HCT116 (cell line): ENCODE measurements around the gene FPR3. TPM values are rescaled to one million over a fixed set of nuclear protein-coding genes. Genes with fewer than 3 reads are reported as not detected.

Experiments
- ATAC-seq: fragments of 200-7000 bp; cut with Tn5 transposase; 2 replicates; pipeline ENCODE4 v1.9.1; 2020; ENCODE audit warnings: mild to moderate bottlenecking, moderate library complexity
- BruUV-seq: library from RNA; stranded (reverse); fragments of 400-500 nt; replicated peaks from 2 replicates; lab custom pipeline; 2021; lab: Mats Ljungman, UMichigan
- CTCF ChIA-PET: fragments of 300-600 bp; sonication (Branson Sonifier 250); formaldehyde crosslinking; loops from one replicate; lab custom pipeline; 2021; ENCODE audit warnings: antibody characterized with exemption; lab: Charles Lee
- POLR2A ChIA-PET: fragments of 300-600, 350-600 bp; sonication (Branson Sonifier 250); formaldehyde crosslinking; loops from one replicate; lab custom pipeline; 2021; ENCODE audit warnings: antibody characterized with exemption; lab: Charles Lee
- RAD21 ChIA-PET, 2 experiments: fragments of 300-600 bp; sonication (Branson Sonifier 250); formaldehyde crosslinking; loops; one replicate each; lab custom pipeline; 2023; ENCODE audit warnings: low total read pairs in 2 of 2; ENCODE audit not compliant: uncharacterized antibody in 2 of 2, unreplicated experiment in 2 of 2, low non-redundant PET in 1 of 2; lab: Charles Lee
- DNase-seq: peaks from one replicate; pipeline ENCODE4 v3.0.0-alpha.2; 2010; ENCODE audit warnings: low read depth, low spot score
- H2AFZ ChIP-seq: fragments of 200-600 bp; shearing (Covaris generic), sonication (generic); 2 replicates; pipeline ENCODE4 v1.6.1; 2017; ENCODE audit warnings: low read depth, mixed run types, mixed read lengths, antibody characterized with exemption, low read length; ENCODE audit not compliant: poor library complexity, severe bottlenecking
- H3K27ac ChIP-seq: 2 replicates; pipeline ENCODE4 v1.5.1; 2012; ENCODE audit warnings: low read depth, low read length
- H3K27me3 ChIP-seq: fragments of 200-600 bp; sonication (generic); 2 replicates; pipeline ENCODE4 v1.6.1; 2016; ENCODE audit warnings: mixed run types, low read length, mixed read lengths; ENCODE audit not compliant: insufficient read depth
- H3K36me3 ChIP-seq, 2 experiments: fragments of 200-500 bp in 1 of 2; fragments of 200-600 bp in 1 of 2; sonication (Bioruptor generic) in 1 of 2; sonication (generic) in 1 of 2; 2 replicates each; pipeline versions ENCODE4 v1.5.1 to v1.6.1; 2014 to 2016; ENCODE audit warnings: low read length in 2 of 2, inconsistent platforms in 1 of 2, mixed read lengths in 1 of 2, mixed run types in 1 of 2; ENCODE audit not compliant: insufficient read depth in 2 of 2, control insufficient read depth in 1 of 2
- H3K4me1 ChIP-seq, 2 experiments: fragments of 200-600 bp in 1 of 2; sonication (generic) in 1 of 2; 2 replicates each; pipeline versions ENCODE4 v1.5.1 to v1.6.1; 2012 to 2017; ENCODE audit warnings: low read length in 2 of 2, inconsistent platforms in 1 of 2, mild to moderate bottlenecking in 1 of 2, mixed read lengths in 1 of 2, mixed run types in 1 of 2, moderate library complexity in 1 of 2; ENCODE audit not compliant: insufficient read depth in 2 of 2, control insufficient read depth in 1 of 2
- H3K4me2 ChIP-seq: fragments of 200-600 bp; sonication (generic); 2 replicates; pipeline ENCODE4 v1.6.1; 2017; ENCODE audit warnings: mixed run types, low read length, mixed read lengths
- H3K4me3 ChIP-seq, 2 experiments: fragments of 200-600 bp in 1 of 2; sonication (generic) in 1 of 2; replicated peaks in 1 of 2; 2 replicates each; pipeline ENCODE4 v1.5.1; 2011 to 2016; ENCODE audit warnings: low read length in 2 of 2, control low read depth in 1 of 2, low read depth in 1 of 2, mild to moderate bottlenecking in 1 of 2, mixed read lengths in 1 of 2, mixed run types in 1 of 2
- H3K79me2 ChIP-seq: fragments of 200-600 bp; sonication (generic); 2 replicates; pipeline ENCODE4 v1.6.1; 2017; ENCODE audit warnings: mild to moderate bottlenecking, mixed run types, low read length, moderate library complexity, mixed read lengths; ENCODE audit not compliant: insufficient read depth
- H3K9ac ChIP-seq: fragments of 200-600 bp; sonication (generic); 2 replicates; pipeline ENCODE4 v1.6.1; 2016; ENCODE audit warnings: low read length, mixed read lengths
- H3K9me2 ChIP-seq: fragments of 200-600 bp; sonication (generic), shearing (Covaris generic); 2 replicates; pipeline ENCODE4 v1.6.1; 2017; ENCODE audit warnings: mixed run types, mild to moderate bottlenecking, moderate library complexity; ENCODE audit not compliant: insufficient read depth
- H3K9me3 ChIP-seq, 2 experiments: fragments of 200-500 bp in 1 of 2; fragments of 200-600 bp in 1 of 2; sonication (Bioruptor generic) in 1 of 2; sonication (generic) in 1 of 2; 2 replicates each; pipeline ENCODE4 v1.6.1; 2014 to 2017; ENCODE audit warnings: low read length in 2 of 2, mixed read lengths in 2 of 2, inconsistent platforms in 1 of 2, low read depth in 1 of 2, mild to moderate bottlenecking in 1 of 2, mixed run types in 1 of 2, moderate library complexity in 1 of 2; ENCODE audit not compliant: control insufficient read depth in 1 of 2, insufficient read depth in 1 of 2
- H4K20me1 ChIP-seq: fragments of 200-600 bp; sonication (generic), shearing (Covaris generic); 2 replicates; pipeline ENCODE4 v1.6.1; 2017; ENCODE audit warnings: mixed run types, mild to moderate bottlenecking, moderate library complexity; ENCODE audit not compliant: insufficient read depth
- CTCF ChIP-seq, 3 experiments: fragments of 200-600 bp in 1 of 3; sonication (generic) in 1 of 3; IDR thresholded peaks in 2 of 3; conservative IDR thresholded peaks in 1 of 3; 2 replicates each; pipeline ENCODE4 v1.5.1; 2012 to 2017; ENCODE audit warnings: low read depth in 2 of 3, low read length in 2 of 3, antibody characterized with exemption in 1 of 3, borderline replicate concordance in 1 of 3, control low read depth in 1 of 3, mild to moderate bottlenecking in 1 of 3, mixed read lengths in 1 of 3, mixed run types in 1 of 3, moderate library complexity in 1 of 3; ENCODE audit not compliant: insufficient read depth in 1 of 3
- REST ChIP-seq: IDR thresholded peaks from 2 replicates; pipeline ENCODE4 v1.6.1; 2012; ENCODE audit warnings: low read depth
- ZBTB33 ChIP-seq: IDR thresholded peaks from 2 replicates; pipeline ENCODE4 v1.6.1; 2011; ENCODE audit warnings: mild to moderate bottlenecking, low read length, moderate library complexity; ENCODE audit not compliant: insufficient replicate concordance; ENCODE audit errors: extremely low read depth
- intact Hi-C: fragments of 100-400 bp; cut with micrococcal nuclease; formaldehyde crosslinking; loops from 2 replicates; pipeline ENCODE4 v1.10.0; 2022
- total RNA-seq: library from RNA; stranded (reverse); gene quantifications from one replicate; pipeline ENCODE4 v1.2.1, GENCODE V29; 2021; ENCODE audit not compliant: unreplicated experiment

The FPR3 gene
- total RNA-seq, 1 experiment from 2014 or later, result not detected

- ChIA-PET RAD21 (no interaction called here), CTCF (no interaction called here), POLR2A (no interaction called here)
- no peaks in the 10 kb centered on the region for H3K36me3 ChIP-seq
- no peak overlapping the region for H3K27ac ChIP-seq
- no peak overlapping the region for H2AFZ ChIP-seq
- H3K4me3 ChIP-seq, result no peak overlapping the region
- H3K9ac ChIP-seq, result no peak overlapping the region
- no TSS peak for BruUV-seq
- ATAC-seq, result no peak
- no peak for DNase-seq
- H4K20me1 ChIP-seq, result no peaks in the 10 kb centered on the region
- H3K4me1 ChIP-seq, result no peaks in the 10 kb centered on the region
- no peak for TF ChIP-seq ZBTB33
- TF ChIP-seq REST, result no peak
- no peak for TF ChIP-seq CTCF (IDR thresholded peaks at IDR 0.05 in 2 of 3, conservative IDR thresholded peaks at IDR 0.05 in 1 of 3; ENCODE audit: borderline replicate concordance in 1 of 3, insufficient read depth in 1 of 3, low read depth in 2 of 3, low read length in 2 of 3)
- no peak overlapping the region for H3K4me2 ChIP-seq
- no peaks in the 10 kb centered on the region for H3K9me2 ChIP-seq
- no peaks in the 10 kb centered on the region for H3K27me3 ChIP-seq
- H3K79me2 ChIP-seq, result no peaks in the 10 kb centered on the region
- H3K9me3 ChIP-seq, result peaks cover 0 to 11% of the 10 kb centered on the region in 2 experiments; a peak in 2 of 4 replicates
- intact Hi-C loops, result no loop called here
These were observed 25.1 kb downstream of the FPR3 start for GRCh38 chr19:51820011-51820410.
